GM18861 (cell line): ENCODE results near the gene PARP8.
"Not testable (repeated sequence)": the region's sequence is repeated elsewhere in the genome, so short reads cannot be mapped to it uniquely, and the experiment has no call there.

ENCODE experiments used
- ATAC-seq: cut with Tn5 transposase; IDR thresholded peaks from one replicate; pipeline ENCODE4 v1.9.1; 2021; ENCODE audit not compliant: unreplicated experiment

The PARP8 gene, protein sequence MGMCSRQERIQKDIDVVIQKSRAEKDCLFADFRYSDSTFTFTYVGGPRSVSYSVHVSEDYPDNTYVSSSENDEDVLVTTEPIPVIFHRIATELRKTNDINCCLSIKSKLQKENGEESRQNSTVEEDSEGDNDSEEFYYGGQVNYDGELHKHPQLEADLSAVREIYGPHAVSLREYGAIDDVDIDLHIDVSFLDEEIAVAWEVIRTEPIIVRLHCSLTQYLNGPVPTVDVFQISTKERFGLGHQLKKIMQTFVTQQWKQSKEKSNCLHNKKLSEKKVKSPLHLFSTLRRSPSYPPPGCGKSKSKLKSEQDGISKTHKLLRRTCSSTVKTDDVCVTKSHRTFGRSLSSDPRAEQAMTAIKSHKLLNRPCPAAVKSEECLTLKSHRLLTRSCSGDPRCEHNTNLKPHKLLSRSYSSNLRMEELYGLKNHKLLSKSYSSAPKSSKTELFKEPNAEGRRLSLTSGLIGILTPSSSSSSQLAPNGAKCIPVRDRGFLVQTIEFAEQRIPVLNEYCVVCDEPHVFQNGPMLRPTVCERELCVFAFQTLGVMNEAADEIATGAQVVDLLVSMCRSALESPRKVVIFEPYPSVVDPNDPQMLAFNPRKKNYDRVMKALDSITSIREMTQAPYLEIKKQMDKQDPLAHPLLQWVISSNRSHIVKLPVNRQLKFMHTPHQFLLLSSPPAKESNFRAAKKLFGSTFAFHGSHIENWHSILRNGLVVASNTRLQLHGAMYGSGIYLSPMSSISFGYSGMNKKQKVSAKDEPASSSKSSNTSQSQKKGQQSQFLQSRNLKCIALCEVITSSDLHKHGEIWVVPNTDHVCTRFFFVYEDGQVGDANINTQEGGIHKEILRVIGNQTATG

DNA sequence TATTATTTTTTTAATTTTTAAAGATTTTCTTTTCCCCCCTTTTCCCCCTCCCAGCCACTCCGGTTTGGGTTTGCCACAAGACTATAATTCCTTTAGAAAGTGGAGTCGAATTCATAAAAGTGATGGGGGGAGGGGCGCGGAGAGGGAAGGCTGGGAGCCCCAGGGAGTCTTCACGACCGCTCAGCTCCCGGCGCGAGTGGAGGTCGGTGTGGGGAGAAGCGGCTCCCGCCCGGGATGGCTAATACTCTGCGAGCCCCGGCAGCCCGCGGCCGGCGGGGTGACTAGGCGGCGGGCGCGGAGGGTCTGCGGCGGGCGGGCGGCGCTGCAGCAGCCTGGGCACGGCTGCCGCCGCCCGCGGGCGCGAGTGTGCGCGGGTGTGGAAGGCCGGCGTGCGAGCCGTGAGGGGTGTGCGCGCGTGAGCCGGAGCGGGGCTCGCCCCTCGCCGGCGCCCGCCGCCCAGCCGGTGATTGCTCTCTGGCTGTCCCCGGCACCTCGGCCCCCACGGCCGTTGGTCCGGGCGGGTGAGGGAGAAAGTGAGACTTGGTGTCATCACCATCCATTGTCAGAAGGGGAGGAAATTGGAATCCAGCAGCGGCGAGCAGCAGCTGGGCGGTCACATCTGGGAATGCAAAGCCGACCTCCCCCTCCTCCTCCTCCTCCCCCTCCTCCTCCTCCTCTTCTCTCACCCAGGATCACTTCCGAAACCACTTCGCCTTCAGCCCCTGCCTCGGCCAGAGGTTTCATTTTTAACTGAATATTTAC lies at the start of gene PARP8:
Gene PARP8, plus strand, starts transcription at position 377 of the 762 bp plus-strand sequence. CDS start 459 bp downstream, outside the sequence.
- ATAC-seq, result peak; percentile 37

DNA sequence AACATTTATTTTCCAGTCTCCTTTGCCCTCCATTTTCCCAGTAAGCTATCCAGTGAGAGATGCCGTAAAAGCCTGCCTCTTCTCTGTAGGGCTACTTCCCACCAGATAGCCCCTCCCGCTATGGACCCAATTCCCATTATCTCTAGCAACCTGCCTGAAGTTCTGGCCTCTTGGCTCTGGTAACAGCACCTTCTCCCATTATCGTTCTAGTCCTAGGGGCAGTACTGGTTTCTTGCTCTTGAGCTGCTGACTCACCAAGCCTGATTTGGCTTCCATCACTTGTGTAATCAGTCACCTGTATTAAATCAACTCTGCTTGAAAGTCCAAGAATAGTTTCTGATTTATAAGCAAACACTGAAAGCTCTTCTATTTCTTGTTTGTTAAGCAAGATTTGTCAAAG lies 42.8 kb upstream of the PARP8 start:
- ATAC-seq, result no peak

DNA sequence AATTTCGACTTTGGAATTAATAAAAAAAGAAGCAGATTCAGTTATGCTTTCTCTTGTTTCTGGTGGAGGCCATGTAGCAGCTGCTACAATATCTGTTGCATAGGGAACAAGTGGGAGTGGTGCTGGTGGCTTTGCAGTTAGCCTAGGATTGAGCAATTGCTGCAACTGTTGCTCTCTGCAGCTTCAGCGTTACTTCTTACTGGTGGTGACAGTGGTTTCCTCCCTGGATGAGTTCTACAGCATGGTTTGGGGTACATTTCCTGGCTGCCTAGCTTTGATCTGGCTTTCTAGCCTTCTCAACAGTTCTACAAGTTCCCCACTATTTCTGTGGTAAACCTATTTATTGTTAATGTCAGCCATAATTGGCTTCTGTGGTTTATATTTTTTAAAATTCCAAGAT lies 31.6 kb upstream of the PARP8 start:
- ATAC-seq, result not testable (repeated sequence)

DNA sequence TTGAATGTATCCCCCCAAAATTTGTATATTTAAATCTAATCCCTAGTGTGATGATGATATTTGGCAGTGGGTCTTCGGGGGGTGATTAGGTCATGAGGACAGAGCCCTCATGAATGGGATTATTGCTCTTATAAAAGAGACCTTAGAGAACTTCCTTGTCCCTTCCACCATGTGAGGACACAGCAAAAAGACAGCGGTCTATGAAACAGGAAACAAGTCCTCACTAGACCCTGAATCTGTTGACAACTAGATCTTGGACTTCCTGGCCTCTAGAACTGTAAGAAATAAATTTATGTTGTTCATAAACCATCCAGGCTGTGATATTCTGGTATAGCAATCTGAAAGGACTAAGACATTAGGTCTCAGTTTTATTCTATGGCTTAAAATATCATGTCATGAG lies 28.9 kb upstream of the PARP8 start:
- ATAC-seq, result not testable (repeated sequence)

DNA sequence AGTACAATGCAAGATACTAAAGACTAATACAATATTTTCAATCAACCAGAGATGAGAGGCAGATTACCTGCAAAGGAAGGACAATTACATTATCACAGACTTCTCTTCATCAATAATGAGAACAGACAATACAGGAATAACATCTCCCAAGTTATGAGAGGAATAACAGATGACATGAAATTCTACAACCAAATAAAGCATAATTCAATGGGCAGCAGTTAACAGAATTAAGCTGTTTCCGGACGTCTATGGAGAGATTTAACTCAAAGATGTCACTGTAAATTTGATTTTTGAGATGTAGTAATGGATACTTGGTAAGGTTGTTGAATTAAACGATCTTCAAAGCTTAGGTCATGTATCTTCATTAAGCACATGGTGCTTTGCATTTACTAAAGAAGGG lies 19.8 kb upstream of the PARP8 start:
- no peak for ATAC-seq

DNA sequence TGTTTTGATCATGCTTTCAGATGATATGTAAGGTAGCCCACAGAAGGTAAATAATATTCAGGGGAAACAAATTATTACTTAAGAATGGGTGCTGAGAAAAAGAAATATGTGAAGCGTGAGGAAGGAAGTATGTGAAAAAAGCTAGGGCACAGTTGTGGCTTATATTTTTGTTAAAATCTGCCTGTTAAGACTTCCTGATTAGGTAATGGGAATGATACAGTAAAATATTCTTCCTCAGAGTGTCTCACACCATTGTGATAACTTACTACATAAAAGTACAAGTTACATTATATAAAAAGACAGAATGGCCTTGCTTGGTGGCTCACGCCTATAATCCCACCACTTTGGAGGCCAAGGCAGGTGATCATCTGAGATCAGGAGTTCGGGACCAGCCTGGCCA lies 18.7 kb upstream of the PARP8 start:
- ATAC-seq, result no peak

DNA sequence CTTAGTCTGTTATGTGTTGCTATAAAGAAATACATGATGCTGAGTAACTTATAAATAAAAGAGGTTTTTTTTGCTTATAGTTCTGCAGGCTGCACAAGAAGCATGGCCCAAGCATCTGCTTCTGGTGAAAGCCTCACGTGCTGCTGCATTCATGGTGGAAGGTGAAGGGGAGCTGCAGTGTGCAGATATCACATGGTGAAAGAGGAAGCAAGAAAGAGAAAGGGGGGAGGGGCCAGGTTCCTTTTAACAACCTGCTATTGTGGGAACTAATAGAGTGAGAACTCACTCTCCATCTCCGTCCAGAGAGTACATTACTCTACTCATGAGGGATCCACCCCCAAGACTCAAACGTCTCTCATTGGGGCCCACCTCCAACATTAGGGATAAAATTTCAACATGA lies 12.5 kb upstream of the PARP8 start:
- ATAC-seq, result peak; percentile 98

DNA sequence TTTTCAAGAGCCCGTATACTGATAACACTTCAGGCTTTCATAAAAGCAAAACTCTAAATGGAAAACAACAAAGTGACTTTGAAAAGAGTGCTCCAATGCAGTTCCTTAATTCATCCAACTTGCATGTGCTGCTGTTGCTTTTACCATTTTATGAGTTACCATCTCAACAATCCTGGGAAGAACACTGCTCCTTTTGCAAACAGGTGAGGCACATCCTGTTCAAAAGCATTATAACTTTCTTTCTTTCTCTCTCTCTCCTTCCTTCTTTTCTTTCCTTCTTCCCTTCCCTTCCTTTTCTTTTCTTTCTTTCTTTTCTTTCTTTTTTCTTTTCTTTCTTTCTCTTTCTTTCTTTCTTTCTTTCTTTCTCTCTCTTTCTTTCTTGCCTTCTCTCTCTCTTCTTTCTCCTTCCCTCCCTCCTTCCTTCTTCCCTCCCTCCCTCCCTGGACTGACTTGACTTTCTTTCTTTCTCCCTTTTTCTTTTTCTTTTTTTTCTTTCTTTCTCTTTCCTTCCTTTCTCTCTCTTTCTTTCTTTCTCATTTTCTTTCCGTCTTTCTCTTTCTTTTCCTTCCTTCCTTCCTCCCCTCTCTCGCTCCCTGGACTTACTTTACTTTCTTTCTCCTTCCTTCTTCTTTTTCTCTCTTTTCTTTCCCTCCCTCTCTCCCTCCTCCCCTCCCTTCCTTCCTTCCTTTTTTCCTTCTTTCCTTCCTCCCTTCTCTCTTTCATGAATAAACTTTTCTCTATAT lies 11.2 kb upstream of the PARP8 start:
- ATAC-seq, result no peak

DNA sequence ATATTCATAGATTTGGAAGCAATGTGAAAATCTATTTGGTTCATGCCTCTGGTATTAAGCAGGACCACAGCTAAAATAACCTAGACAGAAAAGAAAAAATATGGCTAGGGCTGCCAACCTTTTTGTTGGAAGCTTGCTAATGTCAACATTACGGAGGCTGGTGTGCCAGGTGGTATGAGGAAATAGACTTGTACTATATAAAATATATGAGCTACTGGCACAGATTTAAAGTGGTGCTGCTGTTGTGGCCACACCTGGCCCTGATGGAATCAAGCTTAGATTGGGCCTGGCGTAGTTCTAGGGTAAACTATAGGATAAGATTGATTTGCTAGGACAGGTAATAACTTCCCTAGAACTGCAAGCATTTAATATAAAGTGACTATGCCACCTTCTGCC lies 10.6 kb upstream of the PARP8 start:
- no peak for ATAC-seq

DNA sequence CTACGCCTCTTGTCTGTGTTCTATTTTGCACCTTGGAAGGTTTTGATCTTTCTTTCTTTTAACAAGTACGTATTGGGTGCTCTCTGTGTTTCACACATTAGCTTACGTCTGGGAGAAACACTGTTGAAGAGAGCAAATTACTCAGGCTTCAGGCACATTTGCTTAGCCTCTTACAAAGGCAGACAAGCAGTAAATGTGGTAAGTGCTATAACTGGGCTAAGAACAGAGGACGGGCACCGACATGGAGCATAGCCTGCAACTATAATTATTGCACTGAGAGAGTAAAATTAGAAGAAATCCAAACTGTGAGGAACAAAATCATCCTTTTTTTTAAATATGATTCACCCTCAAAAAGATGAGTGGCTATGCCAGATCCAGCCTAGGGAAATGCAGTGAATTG lies 9.4 kb upstream of the PARP8 start:
- ATAC-seq, result no peak

DNA sequence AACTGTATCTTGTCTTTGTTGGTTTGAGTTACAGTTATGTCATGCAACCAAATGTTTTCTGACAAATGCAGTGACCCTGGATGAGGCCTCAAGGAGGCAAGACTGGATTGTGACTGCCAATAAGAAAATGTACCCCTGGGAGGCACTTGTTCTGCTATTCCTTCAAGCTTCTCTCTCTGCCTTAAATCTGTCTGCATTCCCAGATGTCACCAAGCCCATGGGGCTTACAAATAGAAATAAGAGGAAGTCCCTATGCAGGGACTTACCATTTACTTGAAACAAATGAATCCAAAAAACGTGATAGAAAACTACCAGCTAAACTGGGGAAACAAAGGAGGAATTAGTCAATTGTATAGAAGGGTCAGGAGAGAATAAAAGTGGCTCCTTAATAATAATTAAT lies 8.2 kb upstream of the PARP8 start:
- ATAC-seq, result no peak

DNA sequence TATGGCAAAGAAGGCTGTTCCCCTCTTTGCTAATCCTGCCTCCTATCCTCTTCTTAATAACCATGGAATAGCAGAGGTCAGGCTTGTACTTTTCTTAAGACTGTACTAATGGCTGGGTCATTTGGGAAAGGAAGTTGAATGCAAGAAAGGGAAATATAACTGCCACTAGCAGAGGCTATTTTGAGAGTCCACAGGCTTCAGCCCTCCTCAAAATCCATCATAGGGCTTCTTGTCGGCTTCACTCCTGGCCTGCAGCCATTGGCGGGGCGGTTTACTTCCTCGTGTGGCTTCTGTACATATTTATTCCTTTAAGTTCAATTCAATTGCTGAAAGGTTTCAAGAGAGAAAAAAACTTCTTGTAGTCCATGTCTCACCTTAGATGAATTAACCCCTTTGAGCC lies 2.8 kb upstream of the PARP8 start:
- ATAC-seq, result no peak

DNA sequence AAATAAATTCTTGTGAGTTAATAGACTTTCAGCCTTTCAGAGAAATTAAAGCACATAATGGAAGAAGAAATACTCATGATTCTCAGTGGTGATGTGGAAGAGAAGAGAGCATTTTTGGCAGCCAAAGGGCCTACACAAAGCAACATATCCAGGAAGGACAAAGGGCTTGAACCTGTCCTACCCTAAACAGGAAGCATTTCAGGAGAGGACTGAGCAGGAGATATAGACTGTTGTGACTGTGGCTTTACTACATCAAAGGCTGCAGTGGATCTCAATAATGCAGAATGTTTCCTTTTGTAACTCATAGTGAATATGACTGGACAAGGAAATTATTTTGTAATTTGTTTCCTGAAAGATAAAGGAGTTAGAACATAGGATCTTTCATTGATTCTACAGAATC lies 1.3 kb upstream of the PARP8 start:
- ATAC-seq, result no peak

DNA sequence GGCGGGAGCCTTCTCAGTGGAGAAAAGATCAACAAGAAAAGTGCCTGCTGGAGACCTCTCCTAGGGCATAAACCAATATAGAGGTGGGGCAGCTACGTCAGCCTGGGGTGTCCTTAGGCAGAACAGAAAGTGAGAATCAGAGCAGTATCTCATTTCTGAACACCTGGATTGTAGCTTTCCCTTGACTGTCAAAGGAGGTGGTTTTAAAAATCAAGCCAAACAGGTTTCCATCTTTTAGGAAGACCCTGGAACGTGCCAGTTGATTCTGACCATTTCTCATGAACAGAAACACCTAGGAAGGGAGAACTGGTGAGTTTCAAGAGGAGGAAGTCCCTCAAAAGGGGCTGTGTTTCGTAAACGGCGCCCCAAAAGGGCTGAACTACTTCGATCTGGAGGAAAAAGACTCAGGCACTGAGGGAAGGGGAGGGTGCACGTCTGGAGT lies 655 bp upstream of the PARP8 start:
- ATAC-seq, result not testable (repeated sequence)

DNA sequence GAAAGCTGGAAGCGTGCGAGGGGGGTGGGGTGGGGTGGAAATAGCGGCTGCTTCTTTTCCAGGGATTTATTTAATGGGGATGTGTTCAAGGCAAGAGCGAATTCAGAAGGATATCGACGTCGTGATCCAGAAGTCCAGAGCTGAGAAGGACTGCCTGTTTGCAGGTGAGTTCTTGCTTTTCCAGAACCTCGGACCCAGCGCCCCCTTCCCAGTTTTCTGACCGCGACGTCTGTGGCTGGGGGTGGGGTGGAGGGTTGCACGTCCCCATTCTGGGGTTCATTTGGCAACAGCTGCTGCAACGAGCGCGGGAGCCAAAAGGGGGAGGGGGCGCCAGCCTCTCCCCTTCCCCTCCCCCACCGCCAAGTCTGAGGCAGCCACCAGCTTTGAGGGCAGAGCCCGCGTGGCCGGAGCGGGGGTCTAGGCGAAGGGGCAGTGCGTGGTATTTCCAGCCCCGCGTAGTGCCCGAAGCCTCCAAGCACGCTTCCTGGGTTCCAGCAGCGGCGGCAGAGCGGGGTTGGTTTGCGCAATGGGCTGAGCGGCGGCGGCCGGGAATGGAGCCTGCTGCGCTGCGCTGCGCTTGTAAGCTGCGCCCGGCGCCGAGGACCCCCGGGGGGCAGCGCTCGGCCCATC lies 701 bp downstream of the PARP8 start:
- peak; percentile 34 for ATAC-seq

DNA sequence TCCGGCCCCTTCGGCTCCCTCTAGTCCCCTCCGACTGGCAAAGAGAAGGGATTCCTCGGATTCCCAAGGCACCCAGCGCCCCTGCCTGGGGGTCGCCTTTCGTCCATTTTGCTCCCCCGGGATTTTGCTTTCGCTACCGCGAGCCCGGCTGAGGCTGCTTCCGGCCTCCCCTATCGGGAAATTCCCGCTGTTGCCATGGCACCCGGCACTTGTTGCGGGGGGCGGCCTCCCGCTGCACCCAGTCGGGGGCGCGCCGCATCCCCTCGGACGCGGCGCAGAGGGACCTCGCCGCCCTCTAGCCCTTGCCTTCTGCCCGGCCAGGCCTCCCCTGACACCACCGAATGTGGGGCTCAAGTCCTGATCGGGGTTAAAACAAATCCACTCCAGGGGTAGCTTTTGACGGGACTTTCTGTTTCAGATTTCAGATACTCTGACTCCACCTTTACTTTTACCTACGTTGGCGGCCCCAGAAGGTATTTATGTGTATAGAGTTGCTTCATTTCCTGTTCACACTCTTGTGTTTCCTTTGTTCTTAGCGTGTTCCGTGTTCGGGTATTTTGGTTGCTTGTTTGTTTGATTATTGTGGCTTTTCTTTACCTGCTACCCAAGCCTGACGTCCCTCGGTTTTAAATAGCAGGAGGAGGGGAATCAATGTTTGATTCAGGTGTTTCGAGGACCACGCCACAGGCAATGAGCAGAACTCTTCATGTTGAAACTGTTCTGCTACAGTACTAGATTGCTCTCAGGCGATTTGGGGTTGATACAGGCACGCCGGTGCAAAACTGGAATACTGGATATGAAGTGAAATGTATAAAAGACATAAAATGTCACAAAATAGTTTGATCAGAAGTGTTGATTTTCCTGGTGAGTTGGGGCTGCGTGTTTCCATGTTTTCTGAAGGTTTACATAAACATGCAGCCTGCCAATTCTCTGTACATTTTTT lies 1.5 kb downstream of the PARP8 start:
- peak; percentile 84 for ATAC-seq

DNA sequence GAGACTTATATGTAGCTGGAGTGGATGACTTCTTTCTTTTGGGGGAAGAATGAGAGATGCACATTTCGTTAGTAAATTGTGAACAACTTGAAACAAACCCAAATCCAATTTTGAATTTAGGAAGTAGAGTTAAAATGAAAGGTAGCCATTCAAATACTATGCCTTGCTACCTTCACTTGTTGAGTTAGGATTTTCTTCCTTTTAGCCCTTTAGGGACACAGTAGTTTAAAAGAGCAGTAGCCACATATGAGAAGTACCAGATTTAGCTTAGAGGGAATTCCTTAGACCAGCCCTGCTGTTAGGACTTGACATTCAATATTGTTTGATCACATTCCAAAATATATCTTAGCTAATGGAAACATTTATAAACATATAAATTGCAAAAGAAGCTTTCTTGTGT lies 2.2 kb downstream of the PARP8 start:
- not testable (repeated sequence) for ATAC-seq

DNA sequence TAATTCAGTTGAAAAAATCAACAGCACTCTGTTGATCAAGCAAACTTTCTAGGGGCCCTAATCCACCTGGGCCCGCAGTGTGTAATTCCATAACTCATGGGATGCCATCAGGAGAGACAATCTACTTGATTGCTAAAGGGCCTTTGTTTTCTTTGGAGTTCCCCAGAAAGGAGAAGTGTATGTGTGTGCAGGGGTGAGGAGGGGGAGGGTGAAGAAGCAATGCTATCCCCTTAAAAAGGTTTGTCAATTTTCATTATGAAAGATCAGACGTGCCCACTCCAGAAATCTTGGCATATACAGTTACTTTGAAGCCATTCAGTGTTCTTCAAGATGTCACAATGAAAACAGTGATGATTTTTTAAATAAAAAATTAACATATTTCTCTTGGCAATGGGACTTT lies 6.2 kb downstream of the PARP8 start:
- ATAC-seq, result no peak

DNA sequence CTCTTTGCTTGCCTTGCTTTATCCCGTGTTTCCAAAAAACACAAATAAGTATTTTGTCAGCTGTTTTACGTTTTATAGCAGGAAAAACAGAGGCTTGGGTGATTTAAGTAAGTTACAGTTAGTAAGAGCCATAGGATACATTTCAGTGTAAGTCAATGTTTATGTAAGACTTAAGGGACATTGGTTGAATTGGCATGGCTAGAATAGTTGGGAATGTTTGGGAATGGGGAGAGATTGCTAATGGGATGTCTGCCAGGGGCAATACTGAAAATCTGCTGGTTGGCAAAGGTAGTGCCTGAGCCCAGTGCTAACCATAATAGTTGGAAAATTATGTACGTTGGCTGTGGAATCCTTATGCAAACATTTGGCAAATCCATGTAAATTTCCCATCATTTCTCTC lies 7.0 kb downstream of the PARP8 start:
- not testable (repeated sequence) for ATAC-seq
